SJSA1 (cell line): ENCODE data around the gene ADRA2B. TPM values are rescaled to one million over a fixed set of nuclear protein-coding genes. Genes with fewer than 3 reads are reported as not detected.

Source experiments
- DNase-seq, 2 experiments: peaks; one replicate each; pipeline ENCODE4 v3.0.0-alpha.2; 2015 to 2020; ENCODE audit warnings: low spot score in 2 of 2, low read depth in 1 of 2
- H3K27ac ChIP-seq: fragments of 250-450 bp; sonication (Bioruptor Pico); 2 replicates; pipeline ENCODE4 v1.5.1; 2020; ENCODE audit warnings: mild to moderate bottlenecking, moderate library complexity
- H3K27me3 ChIP-seq: fragments of 250-450 bp; sonication (Bioruptor Pico); replicated peaks from 2 replicates; pipeline ENCODE4 v1.5.1; 2020; ENCODE audit warnings: mild to moderate bottlenecking, moderate library complexity
- H3K36me3 ChIP-seq: fragments of 250-450 bp; sonication (Bioruptor Pico); 2 replicates; pipeline ENCODE4 v1.5.1; 2020; ENCODE audit warnings: mild to moderate bottlenecking
- H3K4me1 ChIP-seq: fragments of 250-450 bp; sonication (Bioruptor Pico); replicated peaks from 2 replicates; pipeline ENCODE4 v1.6.1; 2021; ENCODE audit warnings: mild to moderate bottlenecking
- H3K4me3 ChIP-seq: fragments of 250-450 bp; sonication (Bioruptor Pico); 2 replicates; pipeline ENCODE4 v1.5.1; 2020; ENCODE audit warnings: mild to moderate bottlenecking
- H3K9me3 ChIP-seq: fragments of 250-450 bp; sonication (Bioruptor Pico); replicated peaks from 2 replicates; pipeline ENCODE4 v1.5.1; 2020; ENCODE audit warnings: mild to moderate bottlenecking
- total RNA-seq: library from RNA; depleted of rRNA; stranded (reverse); fragments of >200 nt; shearing (Covaris generic); gene quantifications from 2 replicates; pipeline ENCODE4 v1.2.3, GENCODE V29; 2014

The ADRA2B gene
- total RNA-seq, 1 experiment from 2014 or later, result not detected

DNA sequence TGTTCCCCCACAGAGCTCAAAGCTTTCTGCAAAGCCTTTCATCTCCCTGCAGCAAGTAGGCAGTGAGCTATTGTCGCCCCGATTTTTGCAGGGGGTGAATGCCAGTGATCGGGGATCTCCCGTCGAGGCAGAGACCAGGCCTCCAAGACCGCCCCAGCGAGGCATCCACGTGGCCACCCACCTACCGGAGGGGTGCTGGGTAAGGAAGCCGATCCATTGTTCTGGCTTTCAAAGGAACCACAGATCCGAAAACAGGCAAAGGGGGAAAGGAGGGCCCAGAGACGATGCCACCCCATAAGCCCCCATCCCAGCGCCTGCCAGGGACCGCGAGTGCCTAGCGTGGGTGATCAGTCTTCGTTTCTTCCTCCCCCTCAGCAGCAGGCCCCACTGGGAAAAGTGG, 2.4 kb downstream of the ADRA2B start:
- H3K4me1 ChIP-seq, result peaks cover 12% of the 10 kb centered on the region
- no peak overlapping the region for H3K4me3 ChIP-seq
- no peaks in the 10 kb centered on the region for H3K36me3 ChIP-seq
- peaks cover 12% of the 10 kb centered on the region for H3K9me3 ChIP-seq
- no peak overlapping the region for H3K27ac ChIP-seq
- peaks cover 31% of the 10 kb centered on the region for H3K27me3 ChIP-seq
- DNase-seq, result no peak

- no peak for DNase-seq
- peaks cover 12% of the 10 kb centered on the region for H3K9me3 ChIP-seq
- no peak overlapping the region for H3K27ac ChIP-seq
- H3K4me1 ChIP-seq, result peaks cover 12% of the 10 kb centered on the region
- H3K4me3 ChIP-seq, result no peak overlapping the region
- H3K27me3 ChIP-seq, result peaks cover 26% of the 10 kb centered on the region
- H3K36me3 ChIP-seq, result no peaks in the 10 kb centered on the region
These were observed 3.0 kb downstream of the ADRA2B start for GRCh38 chr2:96113367-96113677.

GRCh38 chr2:96112501-96113366, 3.6 kb downstream of the ADRA2B start:
- Histone ChIP-seq H3K27me3 (peaks cover 24% of the 10 kb centered on the region), H3K36me3 (no peaks in the 10 kb centered on the region)

DNA sequence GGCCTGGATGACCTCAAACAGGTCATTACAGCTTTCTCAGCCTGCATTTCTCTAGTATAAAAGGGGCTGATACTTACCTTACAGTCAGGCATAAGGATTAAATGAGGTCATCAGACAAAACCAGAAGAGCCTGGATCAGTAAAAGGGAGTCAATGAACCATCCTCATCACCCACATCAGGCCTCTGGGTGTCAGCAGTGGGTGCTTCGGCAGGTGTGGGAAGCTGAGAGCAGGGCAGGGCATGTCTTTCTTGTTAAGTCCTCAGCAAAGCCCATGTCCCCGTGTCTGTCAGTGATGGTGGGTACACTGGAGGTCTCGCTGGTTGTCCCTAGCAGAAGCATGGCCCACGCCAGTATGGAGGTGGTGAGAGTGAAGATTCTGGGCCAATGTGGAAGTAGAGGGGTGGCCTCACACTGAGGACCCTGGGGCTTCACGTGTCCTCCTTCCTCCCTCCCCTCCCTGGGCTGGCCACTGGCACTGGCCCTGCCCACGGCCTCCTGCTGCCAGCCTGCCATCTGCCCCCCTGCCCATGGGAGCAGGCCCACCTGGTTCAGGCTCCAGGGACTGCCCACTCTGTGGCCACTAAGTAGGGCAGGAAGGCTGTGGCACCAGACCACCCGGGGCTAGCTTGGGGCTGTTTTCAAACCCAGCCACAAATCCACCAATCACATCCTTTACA, 4.4 kb downstream of the ADRA2B start:
- Histone ChIP-seq H3K4me1 (peaks cover 6% of the 10 kb centered on the region), H3K27ac (no peak overlapping the region), H3K27me3 (peaks cover 16% of the 10 kb centered on the region), H3K4me3 (no peak overlapping the region), H3K36me3 (no peaks in the 10 kb centered on the region), H3K9me3 (peaks cover 10% of the 10 kb centered on the region)
- no peak for DNase-seq

More at GRCh38 chr2:96112501-96113366, 3.6 kb downstream of the ADRA2B start:
- H3K9me3 ChIP-seq, result peaks cover 12% of the 10 kb centered on the region
- DNase-seq, result no peak
- no peak overlapping the region for H3K27ac ChIP-seq
- H3K4me1 ChIP-seq, result peaks cover 12% of the 10 kb centered on the region
- no peak overlapping the region for H3K4me3 ChIP-seq

- no peaks in the 10 kb centered on the region; the same call in 1 of the 2 replicates for H3K4me1 ChIP-seq
- H3K27me3 ChIP-seq, result peaks cover 9% of the 10 kb centered on the region
- peaks cover 6% of the 10 kb centered on the region for H3K9me3 ChIP-seq
- DNase-seq, result no peak
- H3K36me3 ChIP-seq, result no peaks in the 10 kb centered on the region
- H3K27ac ChIP-seq, result no peak overlapping the region
- H3K4me3 ChIP-seq, result no peak overlapping the region
These were observed 5.1 kb downstream of the ADRA2B start for GRCh38 chr2:96111257-96111640.

DNA sequence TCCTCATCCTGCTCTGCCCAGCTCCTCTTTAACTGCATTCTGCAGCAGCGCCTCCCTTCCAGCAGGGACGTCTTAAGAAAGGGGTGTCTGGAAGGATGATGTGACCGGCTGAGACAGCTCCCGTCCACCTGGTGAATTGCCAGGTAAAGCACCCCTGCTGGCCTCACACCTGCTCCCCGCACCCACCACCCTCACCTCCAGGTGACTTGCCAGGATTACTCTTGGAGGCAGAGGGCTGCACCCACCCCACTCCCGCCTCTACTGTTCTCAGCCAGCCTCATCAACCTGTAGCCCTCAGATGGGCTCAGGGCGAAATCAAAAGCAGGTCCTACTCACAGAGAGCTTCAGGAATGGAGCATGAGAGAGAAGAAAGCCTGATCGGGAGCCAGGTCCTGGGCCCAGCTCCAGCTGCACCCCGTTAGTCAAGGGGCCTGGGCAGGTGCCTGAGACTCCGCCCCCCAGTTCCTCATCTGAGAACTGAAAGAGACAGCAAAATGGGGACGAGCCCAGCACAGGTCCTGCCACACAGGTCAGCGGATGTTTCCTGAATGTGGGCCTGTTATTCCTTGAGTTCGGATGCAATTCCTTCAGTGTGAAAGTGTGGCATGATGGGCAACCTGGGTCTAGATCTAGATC, 5.6 kb downstream of the ADRA2B start:
- Histone ChIP-seq H3K9me3 (peaks cover under 1% of the 10 kb centered on the region; the same call in 1 of the 2 replicates), H3K27ac (no peak overlapping the region), H3K4me1 (no peaks in the 10 kb centered on the region), H3K4me3 (no peak overlapping the region), H3K27me3 (peaks cover 4% of the 10 kb centered on the region), H3K36me3 (no peaks in the 10 kb centered on the region)
- DNase-seq, result no peak

GRCh38 chr2:96109931-96110511, 6.3 kb downstream of the ADRA2B start:
- Histone ChIP-seq H3K36me3 (no peaks in the 10 kb centered on the region), H3K4me1 (no peaks in the 10 kb centered on the region), H3K4me3 (no peak overlapping the region), H3K27me3 (no peaks in the 10 kb centered on the region; the same call in 1 of the 2 replicates), H3K27ac (no peak overlapping the region), H3K9me3 (0 out of 2 replicates have a peak, but pooled peaks cover 7% of the 10 kb centered on the region)
- no peak for DNase-seq

- Histone ChIP-seq H3K27me3 (no peaks in the 10 kb centered on the region), H3K4me1 (no peaks in the 10 kb centered on the region), H3K27ac (no peak overlapping the region), H3K4me3 (no peak overlapping the region), H3K9me3 (0 out of 2 replicates have a peak, but pooled peaks cover 8% of the 10 kb centered on the region), H3K36me3 (no peaks in the 10 kb centered on the region)
- DNase-seq, result no peak
These were observed 7.0 kb downstream of the ADRA2B start for GRCh38 chr2:96109361-96109680.

DNA sequence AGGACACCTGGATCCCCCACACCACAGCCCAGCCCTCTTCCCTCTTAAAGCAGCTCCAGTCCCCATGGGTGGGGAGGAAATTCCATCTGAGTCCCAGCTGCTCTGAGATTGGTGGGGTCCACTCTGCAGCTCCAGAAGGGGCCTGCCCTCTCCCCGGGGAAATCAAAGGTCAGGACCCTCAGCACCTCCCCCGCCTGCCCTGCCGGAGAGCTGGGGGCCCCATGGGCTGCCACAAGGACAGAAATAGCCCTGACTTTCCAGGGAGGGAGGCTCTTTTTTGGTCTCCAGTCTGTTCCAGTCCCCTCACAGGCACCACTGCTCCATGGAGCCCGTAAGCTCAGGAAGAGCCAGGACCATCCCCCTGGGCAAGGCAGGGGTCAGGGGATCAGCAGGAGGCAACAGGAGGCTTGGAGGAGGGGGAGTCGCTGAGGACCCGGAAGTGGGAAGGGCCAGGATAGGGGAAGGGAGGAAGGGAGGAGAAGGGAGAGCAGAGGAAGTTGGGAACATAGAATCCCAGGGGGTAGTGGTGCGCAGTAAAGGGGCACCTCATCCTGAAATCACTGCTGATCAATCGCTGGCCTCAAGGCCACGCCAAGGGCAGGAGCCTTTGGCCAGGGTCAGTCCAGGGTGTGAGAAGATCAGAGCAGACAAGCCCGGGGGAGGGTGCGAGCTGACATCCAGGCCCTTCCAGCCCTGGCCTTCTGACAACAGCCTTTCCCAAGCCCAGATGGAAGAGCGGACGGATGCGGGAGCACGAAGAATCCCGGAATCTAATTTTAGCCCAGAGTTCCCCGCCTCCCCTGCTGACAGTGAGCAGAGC, 7.6 kb downstream of the ADRA2B start:
- Histone ChIP-seq H3K4me1 (no peaks in the 10 kb centered on the region), H3K27ac (no peak overlapping the region), H3K27me3 (no peaks in the 10 kb centered on the region), H3K9me3 (0 out of 2 replicates have a peak, but pooled peaks cover 8% of the 10 kb centered on the region), H3K36me3 (no peaks in the 10 kb centered on the region), H3K4me3 (no peak overlapping the region)
- DNase-seq, result no peak

DNA sequence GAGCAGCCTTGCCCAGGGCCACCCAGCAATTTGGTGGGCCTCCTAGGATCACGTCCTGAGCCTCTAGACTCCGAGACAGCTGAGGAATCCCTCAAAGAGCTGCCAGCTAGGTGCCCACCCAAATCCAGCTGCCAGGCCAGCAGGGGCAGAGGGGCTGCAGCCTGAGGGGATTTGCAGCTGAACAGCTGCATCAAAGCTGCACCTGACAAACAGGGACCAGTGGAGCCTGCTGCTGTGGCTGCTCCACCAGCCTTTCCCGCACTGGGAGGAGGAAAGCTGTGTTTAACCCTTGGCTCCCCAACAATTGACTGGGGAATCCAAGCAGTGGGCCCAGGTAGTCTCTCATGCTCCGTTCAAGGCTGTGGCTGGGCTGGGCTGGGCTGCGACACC, 8.2 kb downstream of the ADRA2B start:
- no peaks in the 10 kb centered on the region for H3K4me1 ChIP-seq
- no peak for DNase-seq
- H3K4me3 ChIP-seq, result no peak overlapping the region
- no peaks in the 10 kb centered on the region for H3K27me3 ChIP-seq
- no peak overlapping the region for H3K27ac ChIP-seq
- H3K36me3 ChIP-seq, result no peaks in the 10 kb centered on the region
- 0 out of 2 replicates have a peak, but pooled peaks cover 8% of the 10 kb centered on the region for H3K9me3 ChIP-seq

DNA sequence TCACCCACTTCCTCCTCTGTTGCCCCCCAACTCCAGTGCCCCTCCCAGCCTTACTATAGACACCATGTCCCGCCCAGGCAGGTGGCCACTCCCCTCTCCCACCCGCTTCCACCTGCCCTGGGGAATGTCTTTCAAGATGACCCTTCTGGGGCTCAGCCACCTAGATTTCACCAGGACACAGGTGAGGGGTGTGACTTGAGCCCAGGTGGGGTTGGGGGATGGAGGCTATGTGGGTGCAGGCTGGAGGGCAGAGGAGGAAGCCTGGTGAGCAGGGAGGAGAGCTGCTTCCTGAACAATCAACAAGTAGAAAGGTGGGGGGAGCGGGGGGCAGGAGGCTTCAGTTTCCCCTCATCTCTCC, 8.7 kb downstream of the ADRA2B start:
- DNase-seq, result no peak
- Histone ChIP-seq H3K9me3 (0 out of 2 replicates have a peak, but pooled peaks cover 8% of the 10 kb centered on the region), H3K4me3 (no peak overlapping the region), H3K36me3 (no peaks in the 10 kb centered on the region), H3K27ac (no peak overlapping the region), H3K27me3 (no peaks in the 10 kb centered on the region), H3K4me1 (no peaks in the 10 kb centered on the region)

DNA sequence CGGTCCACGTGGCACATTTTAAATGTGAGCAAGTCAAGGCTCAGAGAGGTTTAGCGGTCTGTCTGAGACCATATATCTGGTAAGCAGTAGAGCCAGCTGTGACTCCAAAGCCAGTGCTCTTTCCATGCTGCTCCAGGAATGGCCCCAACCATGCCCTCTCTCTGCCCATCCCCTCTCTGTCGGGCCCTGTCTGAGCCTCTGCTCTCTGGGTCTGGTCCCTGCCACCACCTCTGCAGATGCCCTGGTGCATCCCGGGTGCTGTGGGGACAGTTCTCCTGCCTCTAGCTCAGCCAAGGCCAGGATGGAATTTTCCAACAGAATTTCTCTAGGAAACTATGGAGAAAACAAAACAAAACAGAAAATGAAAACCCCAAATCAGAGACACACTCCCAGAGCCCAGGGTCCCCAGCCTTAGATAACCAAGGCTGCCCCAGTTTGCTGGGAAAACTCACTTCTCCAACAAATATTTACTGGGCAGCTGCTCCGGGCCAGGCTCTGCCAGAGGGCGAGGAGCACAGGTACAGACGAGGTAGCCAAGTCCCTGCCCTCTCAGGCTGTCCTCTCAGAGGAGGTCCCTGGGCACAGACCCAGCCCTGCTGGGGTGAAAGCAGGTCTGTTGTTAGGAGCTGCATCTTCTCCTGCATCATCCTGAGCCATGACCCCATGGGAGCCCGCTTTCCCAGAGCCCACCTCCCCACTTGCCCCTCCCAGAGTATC, 9.2 kb downstream of the ADRA2B start:
- Histone ChIP-seq H3K4me1 (no peaks in the 10 kb centered on the region), H3K36me3 (no peaks in the 10 kb centered on the region), H3K9me3 (0 out of 2 replicates have a peak, but pooled peaks cover 8% of the 10 kb centered on the region), H3K27ac (no peak overlapping the region), H3K4me3 (no peak overlapping the region), H3K27me3 (no peaks in the 10 kb centered on the region)
- no peak for DNase-seq
